ENCODE measurements around the gene ORAI3. TPM values are rescaled to one million over a fixed set of nuclear protein-coding genes. Genes with fewer than 3 reads are reported as not detected.

The ORAI3 gene
- polyA plus RNA-seq, 1 donor from 2014 or later, result 7.3 TPM

DNA sequence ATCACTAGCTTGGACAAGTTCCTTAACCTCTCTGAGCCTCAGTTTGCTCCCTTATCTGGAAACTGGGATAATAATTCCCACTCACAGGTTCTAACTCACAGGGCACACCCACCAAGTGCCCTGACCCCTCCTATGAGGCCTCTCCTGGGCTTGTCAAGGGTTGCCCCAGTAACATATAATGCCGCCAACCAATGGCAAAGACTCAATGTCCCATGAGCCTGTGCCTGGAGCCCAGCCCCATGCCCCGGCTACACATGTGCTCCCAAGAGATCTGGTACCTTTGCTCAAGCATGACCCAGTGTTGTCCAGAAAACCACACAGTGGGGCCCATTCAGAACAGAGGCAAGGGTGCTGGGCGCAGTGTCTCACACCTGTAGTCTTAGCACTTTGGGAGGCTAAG lies 34.0 kb upstream of the ORAI3 start:
- Histone ChIP-seq H3K27me3 (ENCODE audit: insufficient read depth, low read depth, low read length) (no peaks in the 10 kb centered on the region), H3F3A (ENCODE audit: insufficient read depth, low read length, poor library complexity, severe bottlenecking) (no peaks in the 10 kb centered on the region), H3K79me2 (replicated peaks; ENCODE audit: insufficient read depth, low read length) (no peaks in the 10 kb centered on the region), H3K9me3 (ENCODE audit: low read length) (no peaks in the 10 kb centered on the region), H2AFZ (ENCODE audit: low read depth, low read length) (no peak overlapping the region), H3K4me3 (ENCODE audit: low read length) (no peak overlapping the region), H4K20me1 (ENCODE audit: insufficient read depth) (no peaks in the 10 kb centered on the region), H3K36me3 (ENCODE audit: insufficient read depth, low read length) (no peaks in the 10 kb centered on the region), H3K27ac (ENCODE audit: low read length) (no peak overlapping the region), H3K9ac (ENCODE audit: low read length) (no peak overlapping the region), H3K9me2 (ENCODE audit: insufficient read depth, low read length) (no peaks in the 10 kb centered on the region), H3K4me2 (ENCODE audit: low read length) (no peak overlapping the region)
- TF ChIP-seq POLR2AphosphoS5 (IDR thresholded peaks at IDR 0.05) (no peak), EZH2 (IDR thresholded peaks at IDR 0.05; ENCODE audit: borderline replicate concordance, insufficient read depth, low read length, poor library complexity, severe bottlenecking) (no peak), MXI1 (conservative IDR thresholded peaks at IDR 0.05; ENCODE audit: poor library complexity, severe bottlenecking) (no peak), RAD21 (conservative IDR thresholded peaks at IDR 0.05) (no peak)
- TF ChIP-seq, protein P1, sequence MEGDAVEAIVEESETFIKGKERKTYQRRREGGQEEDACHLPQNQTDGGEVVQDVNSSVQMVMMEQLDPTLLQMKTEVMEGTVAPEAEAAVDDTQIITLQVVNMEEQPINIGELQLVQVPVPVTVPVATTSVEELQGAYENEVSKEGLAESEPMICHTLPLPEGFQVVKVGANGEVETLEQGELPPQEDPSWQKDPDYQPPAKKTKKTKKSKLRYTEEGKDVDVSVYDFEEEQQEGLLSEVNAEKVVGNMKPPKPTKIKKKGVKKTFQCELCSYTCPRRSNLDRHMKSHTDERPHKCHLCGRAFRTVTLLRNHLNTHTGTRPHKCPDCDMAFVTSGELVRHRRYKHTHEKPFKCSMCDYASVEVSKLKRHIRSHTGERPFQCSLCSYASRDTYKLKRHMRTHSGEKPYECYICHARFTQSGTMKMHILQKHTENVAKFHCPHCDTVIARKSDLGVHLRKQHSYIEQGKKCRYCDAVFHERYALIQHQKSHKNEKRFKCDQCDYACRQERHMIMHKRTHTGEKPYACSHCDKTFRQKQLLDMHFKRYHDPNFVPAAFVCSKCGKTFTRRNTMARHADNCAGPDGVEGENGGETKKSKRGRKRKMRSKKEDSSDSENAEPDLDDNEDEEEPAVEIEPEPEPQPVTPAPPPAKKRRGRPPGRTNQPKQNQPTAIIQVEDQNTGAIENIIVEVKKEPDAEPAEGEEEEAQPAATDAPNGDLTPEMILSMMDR (IDR thresholded peaks at IDR 0.05; ENCODE audit: poor library complexity, severe bottlenecking), result no peak

DNA sequence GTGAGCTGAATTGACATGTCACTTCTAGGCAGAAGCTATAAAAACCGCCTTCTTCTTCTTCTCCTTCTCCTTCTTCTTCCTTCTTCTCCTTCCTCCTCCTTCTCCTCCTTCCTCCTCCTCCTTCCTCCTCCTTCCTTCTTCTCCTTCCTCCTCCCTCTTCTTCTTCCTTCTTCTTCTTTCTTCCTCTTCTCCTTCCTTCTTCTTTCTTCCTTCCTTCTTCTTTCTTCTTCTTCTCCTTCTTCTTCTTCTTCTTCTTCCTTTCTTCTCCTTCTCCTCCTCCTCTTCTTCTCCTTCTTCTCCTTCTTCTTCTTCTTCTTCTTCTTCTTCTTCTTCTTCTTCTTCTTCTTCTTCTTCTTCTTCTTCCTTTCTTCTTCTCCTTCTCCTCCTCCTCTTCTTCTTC lies 30.3 kb upstream of the ORAI3 start:
- TF ChIP-seq, protein P1 (IDR thresholded peaks at IDR 0.05; ENCODE audit: poor library complexity, severe bottlenecking), result no peak
- TF ChIP-seq TAF1 (IDR thresholded peaks at IDR 0.05; ENCODE audit: low read depth) (no peak), SMC3 (conservative IDR thresholded peaks at IDR 0.05; ENCODE audit: poor library complexity) (no peak), EZH2 (IDR thresholded peaks at IDR 0.05; ENCODE audit: borderline replicate concordance, insufficient read depth, low read length, poor library complexity, severe bottlenecking) (no peak), POLR2AphosphoS5 (IDR thresholded peaks at IDR 0.05) (no peak), MXI1 (conservative IDR thresholded peaks at IDR 0.05; ENCODE audit: poor library complexity, severe bottlenecking) (no peak), EP300 (conservative IDR thresholded peaks at IDR 0.05; ENCODE audit: poor library complexity, severe bottlenecking) (no peak), RAD21 (conservative IDR thresholded peaks at IDR 0.05) (no peak)
- TF ChIP-seq, protein P2, sequence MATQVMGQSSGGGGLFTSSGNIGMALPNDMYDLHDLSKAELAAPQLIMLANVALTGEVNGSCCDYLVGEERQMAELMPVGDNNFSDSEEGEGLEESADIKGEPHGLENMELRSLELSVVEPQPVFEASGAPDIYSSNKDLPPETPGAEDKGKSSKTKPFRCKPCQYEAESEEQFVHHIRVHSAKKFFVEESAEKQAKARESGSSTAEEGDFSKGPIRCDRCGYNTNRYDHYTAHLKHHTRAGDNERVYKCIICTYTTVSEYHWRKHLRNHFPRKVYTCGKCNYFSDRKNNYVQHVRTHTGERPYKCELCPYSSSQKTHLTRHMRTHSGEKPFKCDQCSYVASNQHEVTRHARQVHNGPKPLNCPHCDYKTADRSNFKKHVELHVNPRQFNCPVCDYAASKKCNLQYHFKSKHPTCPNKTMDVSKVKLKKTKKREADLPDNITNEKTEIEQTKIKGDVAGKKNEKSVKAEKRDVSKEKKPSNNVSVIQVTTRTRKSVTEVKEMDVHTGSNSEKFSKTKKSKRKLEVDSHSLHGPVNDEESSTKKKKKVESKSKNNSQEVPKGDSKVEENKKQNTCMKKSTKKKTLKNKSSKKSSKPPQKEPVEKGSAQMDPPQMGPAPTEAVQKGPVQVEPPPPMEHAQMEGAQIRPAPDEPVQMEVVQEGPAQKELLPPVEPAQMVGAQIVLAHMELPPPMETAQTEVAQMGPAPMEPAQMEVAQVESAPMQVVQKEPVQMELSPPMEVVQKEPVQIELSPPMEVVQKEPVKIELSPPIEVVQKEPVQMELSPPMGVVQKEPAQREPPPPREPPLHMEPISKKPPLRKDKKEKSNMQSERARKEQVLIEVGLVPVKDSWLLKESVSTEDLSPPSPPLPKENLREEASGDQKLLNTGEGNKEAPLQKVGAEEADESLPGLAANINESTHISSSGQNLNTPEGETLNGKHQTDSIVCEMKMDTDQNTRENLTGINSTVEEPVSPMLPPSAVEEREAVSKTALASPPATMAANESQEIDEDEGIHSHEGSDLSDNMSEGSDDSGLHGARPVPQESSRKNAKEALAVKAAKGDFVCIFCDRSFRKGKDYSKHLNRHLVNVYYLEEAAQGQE (IDR thresholded peaks at IDR 0.05; ENCODE audit: borderline replicate concordance), result no peak

More for the DNA sequence above, 30.3 kb upstream of the ORAI3 start:
- Histone ChIP-seq H3K79me2 (replicated peaks; ENCODE audit: insufficient read depth, low read length) (no peaks in the 10 kb centered on the region), H3K9me2 (ENCODE audit: insufficient read depth, low read length) (no peaks in the 10 kb centered on the region), H3F3A (ENCODE audit: insufficient read depth, low read length, poor library complexity, severe bottlenecking) (no peaks in the 10 kb centered on the region), H3K4me3 (ENCODE audit: low read length) (no peak overlapping the region), H3K9ac (ENCODE audit: low read length) (no peak overlapping the region), H4K20me1 (ENCODE audit: insufficient read depth) (no peaks in the 10 kb centered on the region), H2AFZ (ENCODE audit: low read depth, low read length) (no peak overlapping the region), H3K9me3 (ENCODE audit: low read length) (no peaks in the 10 kb centered on the region), H3K4me2 (ENCODE audit: low read length) (no peak overlapping the region), H3K36me3 (ENCODE audit: insufficient read depth, low read length) (no peaks in the 10 kb centered on the region), H3K27ac (ENCODE audit: low read length) (no peak overlapping the region), H3K27me3 (ENCODE audit: insufficient read depth, low read depth, low read length) (no peaks in the 10 kb centered on the region)
